Neural cell (in vitro differentiated cells): Measurements from ENCODE around the gene TSPEAR.

Experiments
- CTCF ChIP-seq: fragments of 450-650 bp; IDR thresholded peaks from 2 replicates; pipeline ENCODE4 v1.5.1; 2014; ENCODE audit warnings: antibody characterized with exemption, mild to moderate bottlenecking, moderate library complexity; ENCODE audit not compliant: poor library complexity, severe bottlenecking
- EP300 ChIP-seq: fragments of 450-650 bp; conservative IDR thresholded peaks from 2 replicates; pipeline ENCODE4 v1.6.1; 2014; ENCODE audit warnings: antibody characterized with exemption, mild to moderate bottlenecking, moderate library complexity; ENCODE audit not compliant: poor library complexity, severe bottlenecking
- EZH2 ChIP-seq: fragments of 200-600, 300-800 bp; shearing (Covaris generic), sonication (generic); IDR thresholded peaks from 2 replicates; pipeline ENCODE4 v1.6.1; 2014; ENCODE audit warnings: antibody characterized with exemption, low read length, borderline replicate concordance, mild to moderate bottlenecking; ENCODE audit not compliant: insufficient read depth, poor library complexity, severe bottlenecking
- MXI1 ChIP-seq: fragments of 450-650 bp; conservative IDR thresholded peaks from 2 replicates; pipeline ENCODE4 v1.6.1; 2014; ENCODE audit warnings: antibody characterized with exemption, mild to moderate bottlenecking; ENCODE audit not compliant: poor library complexity, severe bottlenecking
- POLR2AphosphoS5 ChIP-seq: IDR thresholded peaks from 2 replicates; pipeline ENCODE4 v1.6.1; 2012
- RAD21 ChIP-seq: fragments of 450-650 bp; conservative IDR thresholded peaks from 2 replicates; pipeline ENCODE4 v1.6.1; 2014; ENCODE audit warnings: antibody characterized with exemption, mild to moderate bottlenecking, moderate library complexity
- REST ChIP-seq: IDR thresholded peaks from 2 replicates; pipeline ENCODE4 v1.6.1; 2012; ENCODE audit warnings: borderline replicate concordance
- TAF1 ChIP-seq: IDR thresholded peaks from 2 replicates; pipeline ENCODE4 v1.6.1; 2012; ENCODE audit warnings: low read depth

DNA sequence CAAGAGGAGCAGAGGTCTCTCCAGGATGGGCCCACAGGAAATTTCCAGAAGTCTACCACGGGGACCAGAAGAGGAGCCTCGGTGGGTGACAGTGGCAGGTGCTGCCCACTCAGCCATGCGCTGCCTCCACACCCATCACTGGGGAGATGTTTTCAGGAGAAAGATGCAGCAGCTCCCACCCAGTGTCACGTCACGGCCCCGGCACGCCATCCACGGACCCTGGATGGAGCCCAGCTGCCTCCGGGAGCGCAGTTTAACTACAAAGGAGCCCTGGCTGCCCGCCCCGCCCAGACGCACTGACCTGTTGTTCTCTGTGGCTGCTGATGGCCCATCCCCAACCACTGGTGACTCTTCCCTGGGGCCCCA lies 6.8 kb downstream of the TSPEAR start:
- TF ChIP-seq EZH2 (no peak), EP300 (no peak), POLR2AphosphoS5 (no peak), TAF1 (no peak), CTCF (no peak), REST (no peak), RAD21 (no peak), MXI1 (no peak)
